ENCODE measurements around the gene THOC2.
A peak's percentile ranks its signal among the peaks of the same experiment; 100 is the strongest.
"Not testable (repeated sequence)": the region's sequence is repeated elsewhere in the genome, so short reads cannot be mapped to it uniquely, and the experiment has no call there.

Gene THOC2

GRCh38 chrX:123732670-123733363 lies at the start of gene THOC2:
Gene THOC2, minus strand, starts transcription at chrX:123733052. Its CDS starts 30 bp downstream, at chrX:123733022.
- Histone ChIP-seq H3K36me3 (ENCODE audit: control insufficient read depth in 2 of 2, insufficient read depth in 2 of 2, low read length in 2 of 2) (no peaks in the 10 kb centered on the region), H3K4me3 (ENCODE audit: low read length in 2 of 2) (peak within 1 kb of the TSS; percentile 75 to 81), H3K4me1 (ENCODE audit: control insufficient read depth, insufficient read depth, low read length) (peaks cover 3% of the 10 kb centered on the region), H3K9me3 (ENCODE audit: control insufficient read depth in 2 of 2, low read length in 2 of 2) (no peaks in the 10 kb centered on the region), H3K27ac (ENCODE audit: low read length) (peak within 1 kb of the TSS; percentile 66), H3K9ac (ENCODE audit: low read length in 2 of 2) (peak within 1 kb of the TSS; percentile 74 to 83), H3K27me3 (ENCODE audit: control insufficient read depth in 1 of 2, insufficient read depth in 2 of 2, low read length in 2 of 2) (no peaks in the 10 kb centered on the region)

GRCh38 chrX:123781786-123782185 lies 48.9 kb upstream of the THOC2 start:
- not testable (repeated sequence) for H3K27me3 ChIP-seq (ENCODE audit: control insufficient read depth in 1 of 2, insufficient read depth in 2 of 2, low read length in 2 of 2); H3K9me3 ChIP-seq (ENCODE audit: control insufficient read depth in 2 of 2, low read length in 2 of 2); H3K36me3 ChIP-seq (ENCODE audit: control insufficient read depth in 2 of 2, insufficient read depth in 2 of 2, low read length in 2 of 2); H3K4me1 ChIP-seq (ENCODE audit: control insufficient read depth, insufficient read depth, low read length); H3K9ac ChIP-seq (ENCODE audit: low read length in 2 of 2); H3K4me3 ChIP-seq (ENCODE audit: low read length in 2 of 2); H3K27ac ChIP-seq (ENCODE audit: low read length)

GRCh38 chrX:123779908-123780396 lies 47.1 kb upstream of the THOC2 start:
- H3K4me1 ChIP-seq (ENCODE audit: control insufficient read depth, insufficient read depth, low read length): no peaks in the 10 kb centered on the region
- no peaks in the 10 kb centered on the region for H3K36me3 ChIP-seq (ENCODE audit: control insufficient read depth in 2 of 2, insufficient read depth in 2 of 2, low read length in 2 of 2)
- no peaks in the 10 kb centered on the region for H3K9me3 ChIP-seq (ENCODE audit: control insufficient read depth in 2 of 2, low read length in 2 of 2)
- no peak overlapping the region for H3K27ac ChIP-seq (ENCODE audit: low read length)
- no peak overlapping the region for H3K9ac ChIP-seq (ENCODE audit: low read length in 2 of 2)
- peaks cover 0 to 2% of the 10 kb centered on the region in 2 donors for H3K27me3 ChIP-seq (ENCODE audit: control insufficient read depth in 1 of 2, insufficient read depth in 2 of 2, low read length in 2 of 2)
- H3K4me3 ChIP-seq (ENCODE audit: low read length in 2 of 2): no peak overlapping the region

- no peaks in the 10 kb centered on the region for H3K4me1 ChIP-seq (ENCODE audit: control insufficient read depth, insufficient read depth, low read length)
- H3K9me3 ChIP-seq (ENCODE audit: control insufficient read depth in 2 of 2, low read length in 2 of 2): no peaks in the 10 kb centered on the region
- no peaks in the 10 kb centered on the region for H3K36me3 ChIP-seq (ENCODE audit: control insufficient read depth in 2 of 2, insufficient read depth in 2 of 2, low read length in 2 of 2)
- H3K9ac ChIP-seq (ENCODE audit: low read length in 2 of 2): no peak overlapping the region
- H3K27me3 ChIP-seq (ENCODE audit: control insufficient read depth in 1 of 2, insufficient read depth in 2 of 2, low read length in 2 of 2): no peaks in the 10 kb centered on the region
- H3K4me3 ChIP-seq (ENCODE audit: low read length in 2 of 2): no peak overlapping the region
- H3K27ac ChIP-seq (ENCODE audit: low read length): no peak overlapping the region
These were observed 40.6 kb upstream of the THOC2 start for GRCh38 chrX:123773258-123773988.

- H3K36me3 ChIP-seq (ENCODE audit: control insufficient read depth in 2 of 2, insufficient read depth in 2 of 2, low read length in 2 of 2): no peaks in the 10 kb centered on the region
- H3K4me3 ChIP-seq (ENCODE audit: low read length in 2 of 2): no peak overlapping the region
- H3K4me1 ChIP-seq (ENCODE audit: control insufficient read depth, insufficient read depth, low read length): no peaks in the 10 kb centered on the region
- H3K9me3 ChIP-seq (ENCODE audit: control insufficient read depth in 2 of 2, low read length in 2 of 2): no peaks in the 10 kb centered on the region
- no peaks in the 10 kb centered on the region for H3K27me3 ChIP-seq (ENCODE audit: control insufficient read depth in 1 of 2, insufficient read depth in 2 of 2, low read length in 2 of 2)
- H3K27ac ChIP-seq (ENCODE audit: low read length): no peak overlapping the region
- H3K9ac ChIP-seq (ENCODE audit: low read length in 2 of 2): no peak overlapping the region
These were observed 38.7 kb upstream of the THOC2 start for GRCh38 chrX:123771449-123772064.

GRCh38 chrX:123764967-123765871 lies 32.4 kb upstream of the THOC2 start:
- peak overlapping the region; percentile 53 for H3K27ac ChIP-seq (ENCODE audit: low read length)
- no peaks in the 10 kb centered on the region for H3K36me3 ChIP-seq (ENCODE audit: control insufficient read depth in 2 of 2, insufficient read depth in 2 of 2, low read length in 2 of 2)
- no peaks in the 10 kb centered on the region for H3K9me3 ChIP-seq (ENCODE audit: control insufficient read depth in 2 of 2, low read length in 2 of 2)
- peak overlapping the region; percentile 67 to 69 for H3K4me3 ChIP-seq (ENCODE audit: low read length in 2 of 2)
- H3K27me3 ChIP-seq (ENCODE audit: control insufficient read depth in 1 of 2, insufficient read depth in 2 of 2, low read length in 2 of 2): no peaks in the 10 kb centered on the region
- H3K4me1 ChIP-seq (ENCODE audit: control insufficient read depth, insufficient read depth, low read length): peaks cover 3% of the 10 kb centered on the region
- H3K9ac ChIP-seq (ENCODE audit: low read length in 2 of 2): peak overlapping the region; percentile 50 to 62

GRCh38 chrX:123759849-123760248 lies 27.0 kb upstream of the THOC2 start:
- H3K27me3 ChIP-seq (ENCODE audit: control insufficient read depth in 1 of 2, insufficient read depth in 2 of 2, low read length in 2 of 2); H3K36me3 ChIP-seq (ENCODE audit: control insufficient read depth in 2 of 2, insufficient read depth in 2 of 2, low read length in 2 of 2); H3K27ac ChIP-seq (ENCODE audit: low read length); H3K4me1 ChIP-seq (ENCODE audit: control insufficient read depth, insufficient read depth, low read length); H3K9ac ChIP-seq (ENCODE audit: low read length in 2 of 2); H3K4me3 ChIP-seq (ENCODE audit: low read length in 2 of 2); H3K9me3 ChIP-seq (ENCODE audit: control insufficient read depth in 2 of 2, low read length in 2 of 2): not testable (repeated sequence)

- not testable (repeated sequence) for H3K9me3 ChIP-seq (ENCODE audit: control insufficient read depth in 2 of 2, low read length in 2 of 2); H3K27me3 ChIP-seq (ENCODE audit: control insufficient read depth in 1 of 2, insufficient read depth in 2 of 2, low read length in 2 of 2); H3K9ac ChIP-seq (ENCODE audit: low read length in 2 of 2); H3K36me3 ChIP-seq (ENCODE audit: control insufficient read depth in 2 of 2, insufficient read depth in 2 of 2, low read length in 2 of 2); H3K4me3 ChIP-seq (ENCODE audit: low read length in 2 of 2); H3K4me1 ChIP-seq (ENCODE audit: control insufficient read depth, insufficient read depth, low read length); H3K27ac ChIP-seq (ENCODE audit: low read length)
These were observed 24.9 kb upstream of the THOC2 start for GRCh38 chrX:123757794-123758193.

- peak overlapping the region; percentile 24 for H3K27ac ChIP-seq (ENCODE audit: low read length)
These were observed 23.5 kb upstream of the THOC2 start for GRCh38 chrX:123756320-123756719.

GRCh38 chrX:123755107-123755506 lies 22.3 kb upstream of the THOC2 start:
- H3K9ac ChIP-seq (ENCODE audit: low read length in 2 of 2): no peak overlapping the region
- H3K36me3 ChIP-seq (ENCODE audit: control insufficient read depth in 2 of 2, insufficient read depth in 2 of 2, low read length in 2 of 2): no peaks in the 10 kb centered on the region
- H3K27ac ChIP-seq (ENCODE audit: low read length): no peak overlapping the region
- no peaks in the 10 kb centered on the region for H3K9me3 ChIP-seq (ENCODE audit: control insufficient read depth in 2 of 2, low read length in 2 of 2)
- H3K4me3 ChIP-seq (ENCODE audit: low read length in 2 of 2): no peak overlapping the region
- H3K4me1 ChIP-seq (ENCODE audit: control insufficient read depth, insufficient read depth, low read length): peaks cover 9% of the 10 kb centered on the region
- no peaks in the 10 kb centered on the region for H3K27me3 ChIP-seq (ENCODE audit: control insufficient read depth in 1 of 2, insufficient read depth in 2 of 2, low read length in 2 of 2)

More at GRCh38 chrX:123756320-123756719, 23.5 kb upstream of the THOC2 start:
- Histone ChIP-seq H3K4me3 (ENCODE audit: low read length in 2 of 2) (no peak overlapping the region), H3K4me1 (ENCODE audit: control insufficient read depth, insufficient read depth, low read length) (peaks cover 9% of the 10 kb centered on the region), H3K27me3 (ENCODE audit: control insufficient read depth in 1 of 2, insufficient read depth in 2 of 2, low read length in 2 of 2) (no peaks in the 10 kb centered on the region), H3K9ac (ENCODE audit: low read length in 2 of 2) (no peak overlapping the region), H3K9me3 (ENCODE audit: control insufficient read depth in 2 of 2, low read length in 2 of 2) (no peaks in the 10 kb centered on the region), H3K36me3 (ENCODE audit: control insufficient read depth in 2 of 2, insufficient read depth in 2 of 2, low read length in 2 of 2) (no peaks in the 10 kb centered on the region)

Data from stomach smooth muscle (tissue), 2 donors.